GM23338 (cell line): Measurements from ENCODE around the gene MYOD1. TPM values are rescaled to one million over a fixed set of nuclear protein-coding genes. Genes with fewer than 3 reads are reported as not detected.

ENCODE experiments used
- ATAC-seq: fragments of 200-7000 bp; cut with Tn5 transposase; 3 replicates; pipeline ENCODE4 v1.9.1; 2020
- DNase-seq: peaks from one replicate; pipeline ENCODE4 v3.0.0-alpha.2; 2015; ENCODE audit warnings: low spot score
- H2AFZ ChIP-seq: fragments of 200-600 bp; sonication (generic); 2 replicates; pipeline ENCODE4 v1.8.0; 2016; ENCODE audit warnings: antibody characterized with exemption, mild to moderate bottlenecking, moderate library complexity
- H3F3A ChIP-seq: fragments of 200-600 bp; sonication (generic); replicated peaks from 2 replicates; pipeline ENCODE4 v1.8.0; 2017; ENCODE audit warnings: antibody characterized with exemption, mixed run types, low read depth
- H3K27ac ChIP-seq: fragments of 200-600 bp; sonication (generic); 2 replicates; pipeline ENCODE4 v1.6.1; 2016; ENCODE audit warnings: low read depth
- H3K27me3 ChIP-seq: fragments of 200-600 bp; sonication (generic); 2 replicates; pipeline ENCODE4 v1.8.0; 2016; ENCODE audit warnings: mild to moderate bottlenecking, mixed run types, moderate library complexity; ENCODE audit not compliant: insufficient read depth
- H3K36me3 ChIP-seq: fragments of 200-600 bp; sonication (generic); 2 replicates; pipeline ENCODE4 v1.8.0; 2016; ENCODE audit warnings: mild to moderate bottlenecking; ENCODE audit not compliant: insufficient read depth
- H3K4me1 ChIP-seq: fragments of 200-600 bp; sonication (generic); 2 replicates; pipeline ENCODE4 v1.8.0; 2016; ENCODE audit warnings: mild to moderate bottlenecking, moderate library complexity; ENCODE audit not compliant: insufficient read depth
- H3K4me2 ChIP-seq: fragments of 200-600 bp; sonication (generic); 2 replicates; pipeline ENCODE4 v1.7.1; 2017; ENCODE audit warnings: mixed run types
- H3K4me3 ChIP-seq: fragments of 200-600 bp; sonication (generic); 2 replicates; pipeline ENCODE4 v1.6.1; 2016; ENCODE audit warnings: mixed run types
- H3K79me2 ChIP-seq: fragments of 200-600 bp; sonication (generic); replicated peaks from 2 replicates; pipeline ENCODE4 v1.8.0; 2017; ENCODE audit warnings: mild to moderate bottlenecking; ENCODE audit not compliant: insufficient read depth
- H3K9me2 ChIP-seq: fragments of 200-600 bp; sonication (generic); 2 replicates; pipeline ENCODE4 v1.8.0; 2017; ENCODE audit not compliant: insufficient read depth
- H4K20me1 ChIP-seq: fragments of 200-600 bp; sonication (generic); replicated peaks from 2 replicates; pipeline ENCODE4 v1.8.0; 2017; ENCODE audit warnings: mild to moderate bottlenecking; ENCODE audit not compliant: insufficient read depth
- H3K27ac Mint-ChIP-seq: 2 replicates; pipeline ENCODE4 v1.8.0; 2020; ENCODE audit warnings: inconsistent platforms, mild to moderate bottlenecking, moderate library complexity, mixed read lengths
- H3K27me3 Mint-ChIP-seq: 3 replicates; pipeline ENCODE4 v1.8.0; 2022; ENCODE audit warnings: low read depth, mild to moderate bottlenecking, moderate library complexity, mixed read lengths, inconsistent platforms; ENCODE audit not compliant: insufficient read depth, poor library complexity
- H3K36me3 Mint-ChIP-seq: 3 replicates; pipeline ENCODE4 v1.8.0; 2021; ENCODE audit warnings: low read depth, mild to moderate bottlenecking, inconsistent platforms, moderate library complexity, mixed read lengths
- H3K4me1 Mint-ChIP-seq: 3 replicates; pipeline ENCODE4 v1.8.0; 2020; ENCODE audit warnings: mild to moderate bottlenecking, inconsistent platforms, mixed read lengths
- H3K4me3 Mint-ChIP-seq: 3 replicates; pipeline ENCODE4 v1.8.0; 2021; ENCODE audit warnings: moderate library complexity, mild to moderate bottlenecking, inconsistent platforms, mixed read lengths
- H3K9me3 Mint-ChIP-seq: 3 replicates; pipeline ENCODE4 v1.8.0; 2020; ENCODE audit warnings: moderate library complexity, mild to moderate bottlenecking, inconsistent platforms, mixed read lengths
- CREB1 ChIP-seq: fragments of 250-450 bp; sonication (Bioruptor Pico); IDR thresholded peaks from 2 replicates; pipeline ENCODE4 v1.5.0; 2020; ENCODE audit warnings: low read depth, mild to moderate bottlenecking, moderate library complexity
- EZH2 ChIP-seq: fragments of 200-600 bp; sonication (generic); IDR thresholded peaks from one replicate; pipeline ENCODE4 v1.8.0; 2017; ENCODE audit warnings: antibody characterized with exemption, mild to moderate bottlenecking, low read depth; ENCODE audit not compliant: unreplicated experiment
- EZH2phosphoT487 ChIP-seq: fragments of 200-600 bp; sonication (generic); IDR thresholded peaks from one replicate; pipeline ENCODE4 v1.8.1; 2018; ENCODE audit warnings: antibody characterized with exemption; ENCODE audit not compliant: unreplicated experiment
- JUNB ChIP-seq: IDR thresholded peaks from one replicate; pipeline ENCODE4 v1.6.1; 2016; ENCODE audit warnings: antibody characterized with exemption; ENCODE audit not compliant: unreplicated experiment
- NANOG ChIP-seq: IDR thresholded peaks from 2 replicates; pipeline ENCODE4 v1.6.1; 2016; ENCODE audit warnings: antibody characterized with exemption, borderline replicate concordance
- POLR2AphosphoS5 ChIP-seq: IDR thresholded peaks from 2 replicates; pipeline ENCODE4 v1.6.1; 2016; ENCODE audit warnings: antibody characterized with exemption, low read depth
- STAT1 ChIP-seq: IDR thresholded peaks from one replicate; pipeline ENCODE4 v1.6.1; 2016; ENCODE audit warnings: antibody characterized with exemption; ENCODE audit not compliant: unreplicated experiment
- ZNF114 ChIP-seq: fragments of 250-450 bp; sonication (Bioruptor Pico); IDR thresholded peaks from 2 replicates; pipeline ENCODE4 v1.5.0; 2020; ENCODE audit warnings: mild to moderate bottlenecking, moderate library complexity
- polyA plus RNA-seq: library from polyadenylated mRNA; unstranded; fragments of >200 nt; fragmentation: Nextera tagmentation; extraction: Ambion mirVana; gene quantifications from 2 replicates; pipeline ENCODE4 v1.2.1, GENCODE V29; 2016
- total RNA-seq: library from RNA; depleted of rRNA; stranded (reverse); fragments of >200 nt; shearing (Covaris generic); gene quantifications from 2 replicates; pipeline ENCODE4 v1.2.3, GENCODE V29; 2014
- TF ChIP-seq, protein P1 (sequence below): IDR thresholded peaks from 2 replicates; pipeline ENCODE4 v1.6.1; 2016; ENCODE audit warnings: antibody characterized with exemption
- TF ChIP-seq, protein P2 (sequence below): fragments of 250-450 bp; sonication (Bioruptor Pico); IDR thresholded peaks from 2 replicates; pipeline ENCODE4 v1.5.0; 2020; ENCODE audit warnings: mild to moderate bottlenecking, moderate library complexity

MYOD1 gene
- total and polyA plus RNA-seq, 2 experiments from 2014 or later = not detected

DNA sequence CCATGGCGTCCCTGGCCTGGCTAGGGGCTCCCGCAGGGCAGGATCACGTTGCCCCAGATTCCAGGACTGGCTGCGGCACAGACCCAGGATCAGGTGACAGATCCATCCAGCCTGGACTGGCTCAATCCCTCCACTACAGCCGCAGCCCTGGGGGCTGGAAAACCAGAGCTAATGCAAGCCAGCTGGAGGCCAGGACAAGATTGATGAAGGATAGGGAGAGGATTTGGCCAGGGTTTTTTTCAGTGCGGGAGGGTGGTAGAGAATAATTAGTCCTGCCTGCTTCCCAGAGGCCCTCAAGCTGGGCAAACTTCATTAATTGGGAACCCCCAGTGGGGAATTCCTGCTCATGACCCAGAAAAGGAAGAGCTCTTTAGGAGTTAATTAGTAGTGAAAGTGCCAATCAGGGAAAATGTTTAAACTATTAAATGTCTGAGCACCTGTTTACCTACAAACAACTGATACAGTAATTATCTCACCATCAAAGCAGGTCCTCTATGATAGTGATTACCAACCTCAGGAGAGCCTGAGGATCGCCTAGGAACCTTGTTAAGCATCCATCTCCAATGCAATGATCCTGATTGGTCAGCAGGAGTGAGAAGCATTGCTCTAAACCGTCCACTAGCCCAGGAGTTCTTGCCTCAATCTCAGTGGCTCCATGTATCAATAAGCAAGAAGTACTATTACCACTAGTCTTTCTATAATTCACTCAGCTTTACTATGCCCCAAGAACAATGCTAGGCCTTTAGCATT is 33.0 kb upstream of the MYOD1 start (continued):
- TF ChIP-seq, protein P1, sequence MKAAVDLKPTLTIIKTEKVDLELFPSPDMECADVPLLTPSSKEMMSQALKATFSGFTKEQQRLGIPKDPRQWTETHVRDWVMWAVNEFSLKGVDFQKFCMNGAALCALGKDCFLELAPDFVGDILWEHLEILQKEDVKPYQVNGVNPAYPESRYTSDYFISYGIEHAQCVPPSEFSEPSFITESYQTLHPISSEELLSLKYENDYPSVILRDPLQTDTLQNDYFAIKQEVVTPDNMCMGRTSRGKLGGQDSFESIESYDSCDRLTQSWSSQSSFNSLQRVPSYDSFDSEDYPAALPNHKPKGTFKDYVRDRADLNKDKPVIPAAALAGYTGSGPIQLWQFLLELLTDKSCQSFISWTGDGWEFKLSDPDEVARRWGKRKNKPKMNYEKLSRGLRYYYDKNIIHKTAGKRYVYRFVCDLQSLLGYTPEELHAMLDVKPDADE = no peak
- TF ChIP-seq STAT1 (no peak), EZH2phosphoT487 (no peak), EZH2 (no peak), CREB1 (CRISPR knock-in tag) (no peak), ZNF114 (CRISPR knock-in tag) (no peak)

DNA sequence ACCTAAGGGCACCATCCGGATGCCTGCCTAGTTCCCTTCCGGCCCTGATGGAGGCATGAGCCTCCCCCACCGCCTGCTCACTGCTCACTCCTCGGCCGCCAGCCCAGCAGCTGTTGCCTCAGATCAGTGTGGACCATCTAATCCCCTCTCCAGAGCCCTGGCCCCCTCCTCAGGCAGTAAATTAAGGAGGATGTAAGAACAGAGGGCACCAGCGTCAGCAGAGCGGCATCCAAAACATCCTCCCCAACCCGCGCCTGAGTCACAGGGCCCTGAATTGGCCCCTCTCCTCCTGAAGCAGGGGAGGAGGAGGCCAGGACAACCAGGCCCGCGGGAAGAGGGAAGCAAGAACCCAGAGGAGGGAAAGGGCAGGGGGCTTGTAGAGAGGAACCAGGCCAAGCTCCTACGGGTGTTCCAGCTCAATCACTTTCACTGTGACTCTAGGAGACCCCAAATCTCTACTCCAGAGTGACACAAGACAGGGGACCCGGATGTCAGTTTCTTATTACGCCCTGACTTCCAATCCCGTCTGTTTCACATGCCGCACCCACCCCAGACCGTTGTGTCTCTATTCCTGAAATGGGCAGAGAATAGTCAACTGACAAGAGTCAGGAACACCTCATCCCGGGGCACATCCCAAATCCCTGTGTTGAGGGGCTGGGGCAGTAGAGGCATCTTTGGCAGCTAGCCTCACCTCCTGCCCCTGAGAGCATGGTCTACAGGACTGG is 31.3 kb upstream of the MYOD1 start:
- no peak overlapping the region for H3K27ac ChIP-seq

More for the DNA sequence above, 31.3 kb upstream of the MYOD1 start:
- H3K27me3 Mint-ChIP-seq = peaks cover 4% of the 10 kb centered on the region
- Histone ChIP-seq H3K4me2 (no peak overlapping the region), H3K4me1 (no peaks in the 10 kb centered on the region), H4K20me1 (no peaks in the 10 kb centered on the region), H3F3A (no peaks in the 10 kb centered on the region), H3K4me3 (no peak overlapping the region), H3K79me2 (no peaks in the 10 kb centered on the region), H2AFZ (no peak overlapping the region), H3K27me3 (peaks cover 17% of the 10 kb centered on the region), H3K9me2 (no peaks in the 10 kb centered on the region), H3K36me3 (no peaks in the 10 kb centered on the region)
- TF ChIP-seq POLR2AphosphoS5 (no peak), CREB1 (CRISPR knock-in tag) (no peak), JUNB (no peak), ZNF114 (CRISPR knock-in tag) (no peak), EZH2 (no peak), NANOG (no peak)
- TF ChIP-seq, protein P2, sequence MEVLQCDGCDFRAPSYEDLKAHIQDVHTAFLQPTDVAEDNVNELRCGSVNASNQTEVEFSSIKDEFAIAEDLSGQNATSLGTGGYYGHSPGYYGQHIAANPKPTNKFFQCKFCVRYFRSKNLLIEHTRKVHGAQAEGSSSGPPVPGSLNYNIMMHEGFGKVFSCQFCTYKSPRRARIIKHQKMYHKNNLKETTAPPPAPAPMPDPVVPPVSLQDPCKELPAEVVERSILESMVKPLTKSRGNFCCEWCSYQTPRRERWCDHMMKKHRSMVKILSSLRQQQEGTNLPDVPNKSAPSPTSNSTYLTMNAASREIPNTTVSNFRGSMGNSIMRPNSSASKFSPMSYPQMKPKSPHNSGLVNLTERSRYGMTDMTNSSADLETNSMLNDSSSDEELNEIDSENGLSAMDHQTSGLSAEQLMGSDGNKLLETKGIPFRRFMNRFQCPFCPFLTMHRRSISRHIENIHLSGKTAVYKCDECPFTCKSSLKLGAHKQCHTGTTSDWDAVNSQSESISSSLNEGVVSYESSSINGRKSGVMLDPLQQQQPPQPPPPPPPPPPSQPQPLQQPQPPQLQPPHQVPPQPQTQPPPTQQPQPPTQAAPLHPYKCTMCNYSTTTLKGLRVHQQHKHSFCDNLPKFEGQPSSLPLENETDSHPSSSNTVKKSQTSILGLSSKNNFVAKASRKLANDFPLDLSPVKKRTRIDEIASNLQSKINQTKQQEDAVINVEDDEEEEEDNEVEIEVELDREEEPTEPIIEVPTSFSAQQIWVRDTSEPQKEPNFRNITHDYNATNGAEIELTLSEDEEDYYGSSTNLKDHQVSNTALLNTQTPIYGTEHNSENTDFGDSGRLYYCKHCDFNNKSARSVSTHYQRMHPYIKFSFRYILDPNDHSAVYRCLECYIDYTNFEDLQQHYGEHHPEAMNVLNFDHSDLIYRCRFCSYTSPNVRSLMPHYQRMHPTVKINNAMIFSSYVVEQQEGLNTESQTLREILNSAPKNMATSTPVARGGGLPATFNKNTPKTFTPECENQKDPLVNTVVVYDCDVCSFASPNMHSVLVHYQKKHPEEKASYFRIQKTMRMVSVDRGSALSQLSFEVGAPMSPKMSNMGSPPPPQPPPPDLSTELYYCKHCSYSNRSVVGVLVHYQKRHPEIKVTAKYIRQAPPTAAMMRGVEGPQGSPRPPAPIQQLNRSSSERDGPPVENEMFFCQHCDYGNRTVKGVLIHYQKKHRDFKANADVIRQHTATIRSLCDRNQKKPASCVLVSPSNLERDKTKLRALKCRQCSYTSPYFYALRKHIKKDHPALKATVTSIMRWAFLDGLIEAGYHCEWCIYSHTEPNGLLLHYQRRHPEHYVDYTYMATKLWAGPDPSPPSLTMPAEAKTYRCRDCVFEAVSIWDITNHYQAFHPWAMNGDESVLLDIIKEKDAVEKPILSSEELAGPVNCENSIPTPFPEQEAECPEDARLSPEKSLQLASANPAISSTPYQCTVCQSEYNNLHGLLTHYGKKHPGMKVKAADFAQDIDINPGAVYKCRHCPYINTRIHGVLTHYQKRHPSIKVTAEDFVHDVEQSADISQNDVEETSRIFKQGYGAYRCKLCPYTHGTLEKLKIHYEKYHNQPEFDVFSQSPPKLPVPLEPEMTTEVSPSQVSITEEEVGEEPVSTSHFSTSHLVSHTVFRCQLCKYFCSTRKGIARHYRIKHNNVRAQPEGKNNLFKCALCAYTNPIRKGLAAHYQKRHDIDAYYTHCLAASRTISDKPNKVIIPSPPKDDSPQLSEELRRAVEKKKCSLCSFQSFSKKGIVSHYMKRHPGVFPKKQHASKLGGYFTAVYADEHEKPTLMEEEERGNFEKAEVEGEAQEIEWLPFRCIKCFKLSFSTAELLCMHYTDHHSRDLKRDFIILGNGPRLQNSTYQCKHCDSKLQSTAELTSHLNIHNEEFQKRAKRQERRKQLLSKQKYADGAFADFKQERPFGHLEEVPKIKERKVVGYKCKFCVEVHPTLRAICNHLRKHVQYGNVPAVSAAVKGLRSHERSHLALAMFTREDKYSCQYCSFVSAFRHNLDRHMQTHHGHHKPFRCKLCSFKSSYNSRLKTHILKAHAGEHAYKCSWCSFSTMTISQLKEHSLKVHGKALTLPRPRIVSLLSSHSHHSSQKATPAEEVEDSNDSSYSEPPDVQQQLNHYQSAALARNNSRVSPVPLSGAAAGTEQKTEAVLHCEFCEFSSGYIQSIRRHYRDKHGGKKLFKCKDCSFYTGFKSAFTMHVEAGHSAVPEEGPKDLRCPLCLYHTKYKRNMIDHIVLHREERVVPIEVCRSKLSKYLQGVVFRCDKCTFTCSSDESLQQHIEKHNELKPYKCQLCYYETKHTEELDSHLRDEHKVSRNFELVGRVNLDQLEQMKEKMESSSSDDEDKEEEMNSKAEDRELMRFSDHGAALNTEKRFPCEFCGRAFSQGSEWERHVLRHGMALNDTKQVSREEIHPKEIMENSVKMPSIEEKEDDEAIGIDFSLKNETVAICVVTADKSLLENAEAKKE (CRISPR knock-in tag) = no peak
- ATAC-seq = no peak
- no peaks in the 10 kb centered on the region for H3K9me3 Mint-ChIP-seq
- H3K36me3 Mint-ChIP-seq = no peaks in the 10 kb centered on the region
- no peaks in the 10 kb centered on the region; the same call in 2 of the 3 replicates for H3K4me1 Mint-ChIP-seq
- DNase-seq = no peak
- no peak overlapping the region for H3K4me3 Mint-ChIP-seq
- no peak overlapping the region for H3K27ac Mint-ChIP-seq
